NCI-H524 (cell line): Measurements from ENCODE around the gene PHACTR4.
"Not testable (repeated sequence)": the region's sequence is repeated elsewhere in the genome, so short reads cannot be mapped to it uniquely, and the experiment has no call there.

ENCODE experiments used
- DNase-seq, 2 experiments: peaks; one replicate each; lab custom pipeline; 2025; lab: John Stamatoyannopoulos, UW

Gene PHACTR4

DNA sequence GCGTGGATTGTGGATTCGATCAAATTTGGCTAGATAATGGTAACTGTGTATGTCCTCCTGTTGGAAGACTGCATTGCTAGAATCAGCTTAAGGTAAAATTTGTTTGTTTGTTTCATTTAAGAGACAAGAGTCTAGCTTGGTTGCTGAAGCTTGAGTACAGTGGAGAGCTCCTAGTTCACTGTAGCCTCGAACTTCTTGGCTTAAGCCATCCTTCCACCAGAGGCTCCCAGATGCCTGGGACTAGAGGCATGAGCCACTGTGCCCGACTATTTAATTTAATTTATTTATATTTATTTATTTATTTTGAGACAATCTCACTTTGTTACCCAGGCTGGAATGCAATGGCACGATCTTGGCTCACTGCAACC lies 1.5 kb downstream of the PHACTR4 start:
- DNase-seq, result no peak

DNA sequence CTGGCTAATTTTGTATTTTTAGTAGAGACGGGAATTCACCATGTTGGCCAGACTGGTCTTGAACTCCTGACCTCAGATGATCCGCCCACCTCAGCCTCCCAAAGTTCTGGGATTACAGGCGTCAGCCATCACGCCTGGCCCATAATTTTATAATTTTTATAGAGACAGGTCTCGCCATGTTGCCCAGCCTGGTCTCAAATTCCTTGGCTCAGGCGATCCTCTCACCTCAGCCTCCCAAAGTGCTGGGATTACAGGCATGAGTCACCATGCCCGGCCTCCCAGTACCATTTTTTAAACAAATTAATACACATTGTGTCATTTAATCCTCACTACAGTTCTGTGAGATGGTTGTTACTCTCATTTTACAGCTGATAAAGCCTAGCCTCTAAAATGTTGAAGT lies 3.9 kb downstream of the PHACTR4 start:
- DNase-seq, result not testable (repeated sequence)

- no peak for DNase-seq
Measured at GRCh38 chr1:28374297-28374696, 4.8 kb downstream of the PHACTR4 start.

GRCh38 chr1:28375598-28375997 lies 6.1 kb downstream of the PHACTR4 start:
- DNase-seq, result not testable (repeated sequence)

DNA sequence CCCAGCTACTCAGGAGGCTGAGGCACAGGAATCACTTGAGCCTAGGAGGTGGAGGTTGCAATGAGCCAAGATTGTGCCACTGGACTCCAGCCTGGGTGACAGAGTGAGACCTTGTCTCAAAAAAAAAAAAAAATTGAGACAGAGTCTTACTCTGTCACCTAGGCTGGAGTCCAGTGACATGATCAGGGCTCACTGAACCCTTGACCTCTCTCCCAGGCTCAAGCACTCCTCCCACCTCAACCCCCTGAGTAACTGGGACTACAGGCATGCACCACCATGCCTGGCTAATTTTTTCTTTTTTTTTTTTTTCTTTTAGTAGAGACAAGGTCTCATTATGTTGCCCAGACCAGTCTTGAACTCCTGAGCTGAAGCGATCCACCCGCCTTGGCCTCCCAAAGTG lies 6.7 kb downstream of the PHACTR4 start:
- not testable (repeated sequence) for DNase-seq

GRCh38 chr1:28378906-28379305 lies 9.4 kb downstream of the PHACTR4 start:
- DNase-seq, result no peak

DNA sequence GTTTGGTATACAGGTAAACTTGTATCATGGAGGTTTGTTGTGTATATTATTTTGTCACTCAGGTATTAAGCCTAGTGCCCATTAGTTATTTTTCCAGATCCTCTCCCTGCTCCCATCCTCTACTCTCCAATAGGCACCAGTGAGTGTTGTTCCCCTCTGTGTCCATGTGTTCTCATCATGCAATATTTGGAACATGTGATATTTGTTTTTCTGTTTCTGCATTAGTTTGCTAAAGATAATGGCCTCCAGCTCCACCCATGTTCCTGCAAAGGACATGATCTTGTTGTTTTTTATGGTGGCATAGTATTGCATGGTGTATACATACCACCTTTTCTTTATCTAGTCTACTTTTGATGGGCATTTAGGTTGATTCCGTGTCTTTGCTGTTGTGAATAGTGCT lies 10.9 kb downstream of the PHACTR4 start:
- no peak for DNase-seq

- not testable (repeated sequence) for DNase-seq
Measured at GRCh38 chr1:28383785-28384184, 14.2 kb downstream of the PHACTR4 start.

GRCh38 chr1:28392027-28392652 lies 22.6 kb downstream of the PHACTR4 start:
- DNase-seq, result no peak

DNA sequence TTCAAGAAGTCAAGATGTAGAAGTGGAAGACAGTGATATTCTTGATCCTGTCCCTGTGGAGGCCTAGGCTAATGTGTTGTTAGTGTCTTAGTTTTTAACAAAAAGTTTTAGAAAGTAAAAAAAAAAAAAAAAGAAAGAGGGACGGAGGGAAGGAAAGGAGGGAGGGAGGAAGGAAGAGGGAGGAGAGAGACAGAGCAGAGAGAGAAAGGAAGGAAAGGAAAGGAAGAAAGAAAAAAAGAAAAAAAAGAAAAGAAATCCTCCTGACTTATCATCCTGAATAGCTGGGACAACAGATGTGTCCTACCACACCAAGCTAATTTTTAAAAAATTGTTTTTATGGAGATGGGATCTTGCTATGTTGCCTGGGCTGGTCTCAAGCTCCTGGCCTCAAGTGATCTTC lies 24.6 kb downstream of the PHACTR4 start:
- DNase-seq, result no peak

- DNase-seq, result no peak
Measured at GRCh38 chr1:28395181-28395580, 25.6 kb downstream of the PHACTR4 start.

GRCh38 chr1:28401760-28402159 lies 32.2 kb downstream of the PHACTR4 start:
- no peak for DNase-seq

DNA sequence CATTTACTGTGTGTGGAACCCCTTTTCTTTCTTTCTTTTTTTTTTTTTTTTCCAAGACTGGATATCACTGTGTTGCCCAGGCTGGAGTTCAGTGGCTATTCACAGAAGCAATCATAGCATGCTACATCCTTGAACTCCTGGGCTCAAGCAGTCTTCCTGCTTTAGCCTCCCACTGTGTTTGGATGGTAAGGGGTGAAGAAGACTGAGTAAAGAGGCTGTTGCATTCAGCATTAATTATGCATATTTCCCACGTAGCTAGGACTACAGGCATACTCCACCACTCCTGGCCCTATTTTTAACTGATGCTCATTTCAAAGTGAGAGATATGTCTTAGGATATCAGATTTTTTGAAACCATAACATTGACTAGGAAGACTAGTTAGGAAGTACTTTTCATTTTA lies 39.5 kb downstream of the PHACTR4 start:
- DNase-seq, result no peak

DNA sequence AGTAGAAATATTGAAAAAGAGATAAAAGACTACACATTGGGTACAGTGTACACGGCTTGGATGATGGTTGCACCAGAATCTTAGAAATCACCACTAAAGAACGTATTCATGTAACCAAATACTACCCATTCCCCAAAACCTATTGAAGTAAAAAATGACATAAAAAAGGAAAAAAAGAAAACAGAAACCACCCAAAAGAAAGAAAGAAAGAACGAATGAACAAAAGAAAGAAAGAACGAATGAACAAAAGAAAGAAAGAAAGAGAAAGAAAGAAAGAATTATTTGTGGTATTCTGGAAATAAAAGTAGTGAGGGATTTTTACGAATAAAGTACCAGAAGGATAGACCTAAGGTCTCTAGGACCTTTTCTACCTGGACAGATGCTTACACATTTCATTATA lies 42.1 kb downstream of the PHACTR4 start:
- DNase-seq, result no peak

GRCh38 chr1:28412731-28413130 lies 43.2 kb downstream of the PHACTR4 start:
- DNase-seq, result no peak

DNA sequence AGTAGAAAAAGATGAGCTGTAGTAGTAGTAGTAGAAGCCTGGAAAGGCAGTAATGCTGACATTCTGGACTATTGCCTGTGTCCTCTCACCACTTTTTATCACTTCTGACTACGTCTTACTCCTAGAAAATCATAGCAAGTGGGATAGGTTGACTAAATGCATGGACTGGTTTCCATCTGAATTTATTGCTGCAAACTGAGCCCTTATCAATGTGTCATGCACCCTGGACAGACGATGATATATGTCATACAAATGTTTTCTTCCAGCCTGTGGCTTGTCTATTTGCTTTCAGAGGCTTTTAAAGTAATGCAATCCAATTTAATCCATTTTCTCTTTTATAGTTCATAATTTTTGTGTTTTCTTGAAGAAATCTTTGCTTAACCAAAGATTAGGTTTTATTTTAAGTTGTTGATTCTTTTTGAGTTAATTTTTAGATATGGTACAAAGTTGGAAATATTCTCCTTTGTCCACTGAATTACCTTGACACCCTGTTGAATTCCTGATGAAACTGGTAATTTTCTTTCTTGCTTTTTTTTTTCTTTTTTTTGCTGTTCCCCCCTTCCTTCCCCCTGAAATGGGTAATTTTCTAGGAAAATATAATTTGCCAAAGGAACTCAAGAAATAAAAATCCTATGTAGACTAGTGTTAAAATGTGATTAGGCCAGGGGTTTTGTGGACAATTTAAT lies 47.1 kb downstream of the PHACTR4 start:
- no peak for DNase-seq

DNA sequence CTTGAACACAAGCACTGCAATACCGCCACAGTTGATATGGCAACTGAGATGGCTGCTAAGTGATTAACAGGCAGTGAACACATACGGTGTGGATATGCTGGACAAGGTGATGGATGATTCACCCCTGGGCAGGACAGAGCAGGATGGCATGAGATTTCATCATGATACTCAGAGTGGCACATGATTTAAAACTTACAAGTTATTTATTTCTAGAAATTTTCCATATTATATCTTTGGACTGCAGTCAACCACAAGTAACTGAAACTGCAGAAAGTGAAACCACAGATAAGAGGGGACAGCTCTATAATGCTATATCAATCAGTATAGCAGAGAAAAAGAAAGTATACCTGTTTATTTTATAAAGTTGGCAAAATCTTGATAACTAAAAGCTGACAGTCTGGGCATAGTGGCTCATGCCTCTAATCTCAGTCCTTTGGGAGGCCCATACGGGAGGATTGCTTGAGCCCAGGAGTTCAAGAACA lies 47.9 kb downstream of the PHACTR4 start:
- no peak for DNase-seq

GRCh38 chr1:28417926-28418637 lies 48.5 kb downstream of the PHACTR4 start:
- no peak for DNase-seq

DNA sequence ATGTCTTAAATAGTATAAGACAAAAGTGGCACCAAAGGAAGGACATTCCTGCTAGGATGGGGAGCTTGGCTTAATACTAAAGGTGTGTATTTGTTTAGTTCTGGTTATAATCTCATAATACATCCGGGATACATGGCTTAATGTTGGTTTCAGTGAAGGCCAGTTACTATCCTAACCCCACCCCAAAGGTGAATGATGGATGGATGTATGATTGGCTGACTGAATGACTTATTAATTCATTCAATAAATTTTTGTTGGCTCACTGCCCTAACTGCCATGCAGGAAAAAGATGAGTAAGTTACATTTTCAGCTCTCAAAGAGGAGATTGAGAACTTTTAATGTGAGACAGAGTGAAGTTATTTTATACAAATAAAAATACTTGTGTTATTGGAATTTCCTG lies 52.2 kb downstream of the PHACTR4 start:
- DNase-seq, result no peak

GRCh38 chr1:28426831-28427230 lies 57.3 kb downstream of the PHACTR4 start:
- DNase-seq, result no peak

GRCh38 chr1:28428012-28428411 lies 58.5 kb downstream of the PHACTR4 start:
- DNase-seq, result no peak

DNA sequence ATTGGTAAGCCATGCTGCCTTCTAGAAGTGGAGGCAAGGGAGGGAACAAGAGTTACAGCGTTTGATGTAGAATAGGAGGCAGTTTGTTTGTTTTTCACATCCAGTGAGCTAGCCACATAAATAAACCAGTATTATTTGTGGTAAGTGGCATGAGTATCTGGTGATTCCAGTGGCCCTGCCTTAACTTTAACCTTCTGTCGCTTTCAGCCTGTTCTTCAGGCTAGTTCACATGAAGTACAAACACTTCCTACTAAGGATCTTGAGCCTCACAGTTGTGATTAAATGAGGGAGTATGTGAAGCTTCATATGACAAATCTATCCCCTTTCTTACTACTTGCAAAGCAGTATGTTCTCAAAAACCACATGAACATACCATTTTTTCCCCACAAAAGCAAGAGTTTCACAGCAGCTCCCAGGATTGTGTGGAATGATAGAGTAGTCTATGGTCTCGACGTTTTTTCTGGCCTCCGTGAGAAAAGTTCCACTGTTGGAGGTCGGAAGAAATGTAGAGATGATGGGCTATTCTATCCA lies 59.5 kb downstream of the PHACTR4 start:
- DNase-seq, result no peak

- DNase-seq, result no peak
Measured at GRCh38 chr1:28436211-28436769, 66.8 kb downstream of the PHACTR4 start.
